Uterus (tissue), 4 donors: ENCODE data around the gene NRXN3. TPM values are rescaled to one million over a fixed set of nuclear protein-coding genes. Genes with fewer than 3 reads are reported as not detected.

Experiments
- DNase-seq, 2 donors: peaks; one replicate each; pipeline ENCODE4 v3.0.0-alpha.2; 2019 to 2020
- H3K27ac ChIP-seq, 2 donors: fragments of 200-600 bp; sonication (generic); 1 replicate in 1 of 2; 2 replicates in 1 of 2; pipeline ENCODE4 v1.5.1; 2016 to 2018
- H3K27me3 ChIP-seq, 2 donors: fragments of 200-600 bp; sonication (generic); one replicate each; pipeline ENCODE4 v1.5.1; 2018 to 2019; ENCODE audit warnings: control low read depth in 1 of 2
- H3K36me3 ChIP-seq, 2 donors: fragments of 200-600 bp; sonication (generic); one replicate each; pipeline ENCODE4 v1.5.1; 2019; ENCODE audit warnings: control low read depth in 1 of 2
- H3K4me1 ChIP-seq, 2 donors: fragments of 200-600 bp; sonication (generic); one replicate each; pipeline ENCODE4 v1.5.1; 2018 to 2019; ENCODE audit warnings: control low read depth in 1 of 2
- H3K4me3 ChIP-seq, 2 donors: fragments of 200-600 bp; sonication (generic); 1 replicate in 1 of 2; 2 replicates in 1 of 2; pipeline ENCODE4 v1.5.1; 2018 to 2019; ENCODE audit warnings: mild to moderate bottlenecking in 1 of 2
- H3K9me3 ChIP-seq, 2 donors: fragments of 200-600 bp; sonication (generic); one replicate each; pipeline ENCODE4 v1.5.1; 2019; ENCODE audit warnings: control low read depth in 1 of 2
- POLR2A ChIP-seq, 2 donors: fragments of 450-650 bp; IDR thresholded peaks; one replicate each; pipeline ENCODE4 v1.6.1; 2016; ENCODE audit warnings: antibody characterized with exemption in 2 of 2, mild to moderate bottlenecking in 1 of 2, moderate library complexity in 1 of 2
- intact Hi-C: fragments of 100-400 bp; cut with DNase I; formaldehyde crosslinking; loops from one replicate; pipeline ENCODE4 v1.15.1; 2023; ENCODE audit warnings: low total_unique reads
- total RNA-seq, 4 donors: library from RNA; depleted of rRNA in 3 of 4; stranded (reverse); fragments of >200 nt in 3 of 4; gene quantifications; one replicate each; pipeline versions ENCODE4 v1.1.0 to v1.2.4, GENCODE V29; 2014 to 2023
- TF ChIP-seq, protein P1 (sequence below), 4 experiments: fragments of 200-600 bp in 2 of 4; fragments of 450-650 bp in 2 of 4; sonication (generic) in 2 of 4; IDR thresholded peaks; one replicate each; pipeline ENCODE4 v1.5.1; 2016 to 2019; ENCODE audit warnings: antibody characterized with exemption in 4 of 4, mild to moderate bottlenecking in 2 of 4, moderate library complexity in 1 of 4
- donor health status: DM: yes; HTN: yes; CAD: no.

The NRXN3 gene
- total RNA-seq, 4 donors from 2014 or later: 2.9 to 17.0 (median 4.4) TPM

GRCh38 chr14:78959674-78960264, 789.6 kb downstream of the NRXN3 start:
- H3K36me3 ChIP-seq: no peaks in the 10 kb centered on the region
- H3K4me1 ChIP-seq: no peaks in the 10 kb centered on the region
- H3K9me3 ChIP-seq: no peaks in the 10 kb centered on the region
- peak overlapping the region; percentile 44 to 53 for H3K27ac ChIP-seq
- intact Hi-C loops: no loop called here
- TF ChIP-seq POLR2A (IDR thresholded peaks at IDR 0.05): no peak
- TF ChIP-seq, protein P1, sequence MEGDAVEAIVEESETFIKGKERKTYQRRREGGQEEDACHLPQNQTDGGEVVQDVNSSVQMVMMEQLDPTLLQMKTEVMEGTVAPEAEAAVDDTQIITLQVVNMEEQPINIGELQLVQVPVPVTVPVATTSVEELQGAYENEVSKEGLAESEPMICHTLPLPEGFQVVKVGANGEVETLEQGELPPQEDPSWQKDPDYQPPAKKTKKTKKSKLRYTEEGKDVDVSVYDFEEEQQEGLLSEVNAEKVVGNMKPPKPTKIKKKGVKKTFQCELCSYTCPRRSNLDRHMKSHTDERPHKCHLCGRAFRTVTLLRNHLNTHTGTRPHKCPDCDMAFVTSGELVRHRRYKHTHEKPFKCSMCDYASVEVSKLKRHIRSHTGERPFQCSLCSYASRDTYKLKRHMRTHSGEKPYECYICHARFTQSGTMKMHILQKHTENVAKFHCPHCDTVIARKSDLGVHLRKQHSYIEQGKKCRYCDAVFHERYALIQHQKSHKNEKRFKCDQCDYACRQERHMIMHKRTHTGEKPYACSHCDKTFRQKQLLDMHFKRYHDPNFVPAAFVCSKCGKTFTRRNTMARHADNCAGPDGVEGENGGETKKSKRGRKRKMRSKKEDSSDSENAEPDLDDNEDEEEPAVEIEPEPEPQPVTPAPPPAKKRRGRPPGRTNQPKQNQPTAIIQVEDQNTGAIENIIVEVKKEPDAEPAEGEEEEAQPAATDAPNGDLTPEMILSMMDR (IDR thresholded peaks at IDR 0.05): peak; percentile 59 to 80 (median 73)
- H3K27me3 ChIP-seq: no peaks in the 10 kb centered on the region
- H3K4me3 ChIP-seq: peak overlapping the region in 1 of 2 donors; percentile 31
- DNase-seq: peak; percentile 70 to 74

GRCh38 chr14:78967111-78967809, 797.1 kb downstream of the NRXN3 start:
- Histone ChIP-seq H3K36me3 (no peaks in the 10 kb centered on the region), H3K27ac (no peak overlapping the region), H3K9me3 (no peaks in the 10 kb centered on the region), H3K27me3 (no peaks in the 10 kb centered on the region), H3K4me1 (no peaks in the 10 kb centered on the region), H3K4me3 (no peak overlapping the region)
- TF ChIP-seq, protein P1 (IDR thresholded peaks at IDR 0.05): no peak
- TF ChIP-seq POLR2A (IDR thresholded peaks at IDR 0.05): no peak
- intact Hi-C loops: no loop called here
- DNase-seq: no peak

DNA sequence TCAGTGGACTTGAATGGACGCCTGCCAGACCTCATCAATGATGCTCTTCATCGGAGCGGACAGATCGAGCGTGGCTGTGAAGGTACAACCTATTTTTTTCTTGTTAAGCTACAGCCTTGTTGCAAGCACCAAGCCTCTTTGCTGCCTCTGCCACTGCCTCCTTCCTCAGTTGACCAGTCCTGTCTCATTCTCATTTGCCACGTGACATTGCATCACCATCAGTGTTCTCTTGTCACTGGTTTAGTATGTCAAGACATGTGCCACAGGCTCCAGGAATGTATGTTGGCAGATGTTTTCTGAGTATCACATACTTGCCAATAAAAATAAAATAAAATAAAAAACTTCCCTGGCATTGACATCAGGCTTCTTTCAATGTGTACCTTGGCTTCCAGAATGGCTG, 798.1 kb downstream of the NRXN3 start:
- TF ChIP-seq, protein P1 (IDR thresholded peaks at IDR 0.05): no peak
- TF ChIP-seq POLR2A (IDR thresholded peaks at IDR 0.05): no peak
- Histone ChIP-seq H3K9me3 (no peaks in the 10 kb centered on the region), H3K36me3 (no peaks in the 10 kb centered on the region), H3K4me3 (no peak overlapping the region), H3K4me1 (no peaks in the 10 kb centered on the region), H3K27me3 (no peaks in the 10 kb centered on the region), H3K27ac (no peak overlapping the region)
- no peak for DNase-seq
- intact Hi-C loops: no loop called here

DNA sequence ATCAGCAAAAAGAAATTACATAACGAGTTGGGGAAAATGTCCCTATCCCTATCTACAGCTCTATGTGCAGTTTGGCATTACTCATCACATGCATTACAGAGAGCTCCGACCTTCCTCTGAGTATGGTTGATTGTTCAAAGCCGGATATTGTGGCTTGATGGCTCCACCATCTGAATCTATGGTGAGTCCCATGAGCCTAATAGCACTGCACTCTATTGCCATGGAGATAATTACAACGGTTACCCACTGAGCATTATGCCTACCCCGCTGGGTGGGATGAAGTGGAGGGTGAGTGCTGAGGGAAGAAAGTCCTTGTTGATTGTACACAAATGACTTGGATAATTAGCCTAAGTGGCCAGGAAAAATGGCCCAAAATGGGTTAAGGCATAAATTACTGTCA, 800.5 kb downstream of the NRXN3 start:
- Histone ChIP-seq H3K9me3 (no peaks in the 10 kb centered on the region), H3K4me3 (no peak overlapping the region), H3K27me3 (no peaks in the 10 kb centered on the region), H3K27ac (no peak overlapping the region), H3K4me1 (no peaks in the 10 kb centered on the region), H3K36me3 (no peaks in the 10 kb centered on the region)
- TF ChIP-seq, protein P1 (IDR thresholded peaks at IDR 0.05): no peak
- no peak for TF ChIP-seq POLR2A (IDR thresholded peaks at IDR 0.05)
- DNase-seq: no peak
- intact Hi-C loops: no loop called here

- no peaks in the 10 kb centered on the region for H3K9me3 ChIP-seq
- TF ChIP-seq, protein P1 (IDR thresholded peaks at IDR 0.05): no peak
- TF ChIP-seq POLR2A (IDR thresholded peaks at IDR 0.05): no peak
- DNase-seq: no peak
- no peaks in the 10 kb centered on the region for H3K4me1 ChIP-seq
- H3K27ac ChIP-seq: no peak overlapping the region
- intact Hi-C loops: no loop called here
- H3K4me3 ChIP-seq: no peak overlapping the region
- no peaks in the 10 kb centered on the region for H3K27me3 ChIP-seq
- H3K36me3 ChIP-seq: no peaks in the 10 kb centered on the region
Observed at GRCh38 chr14:78972440-78972839, 802.3 kb downstream of the NRXN3 start.
